Stomach (tissue), 9 donors: ENCODE measurements around the gene ABLIM2. TPM values are rescaled to one million over a fixed set of nuclear protein-coding genes. Genes with fewer than 3 reads are reported as not detected.
A peak's percentile ranks its signal among the peaks of the same experiment; 100 is the strongest.

Source experiments
- DNase-seq, 2 donors: peaks; one replicate each; pipeline versions ENCODE4 v3.0.0 to v3.0.0-alpha.2; 2013 to 2019
- H3K27ac ChIP-seq, 5 donors: fragments of 200-600 bp in 4 of 5; sonication (generic) in 4 of 5; one replicate each; pipeline ENCODE4 v1.5.1; 2013 to 2019; ENCODE audit warnings: mild to moderate bottlenecking in 1 of 5, moderate library complexity in 1 of 5
- H3K27me3 ChIP-seq, 3 donors: fragments of 200-600 bp; sonication (generic); one replicate each; pipeline ENCODE4 v1.5.1; 2017 to 2019; ENCODE audit warnings: mixed run types in 1 of 3
- H3K36me3 ChIP-seq, 4 donors: fragments of 200-600 bp; sonication (generic); 1 replicate in 3 of 4; 2 replicates in 1 of 4; pipeline ENCODE4 v1.5.1; 2016 to 2019
- H3K4me1 ChIP-seq, 4 donors: fragments of 200-600 bp; sonication (generic); one replicate each; pipeline ENCODE4 v1.5.1; 2016 to 2019
- H3K4me3 ChIP-seq, 4 donors: fragments of 200-600 bp; sonication (generic) in 3 of 4; one replicate each; pipeline ENCODE4 v1.5.1; 2016 to 2019; ENCODE audit warnings: mild to moderate bottlenecking in 1 of 4
- H3K9me3 ChIP-seq, 4 donors: fragments of 200-600 bp; sonication (generic); one replicate each; pipeline ENCODE4 v1.5.1; 2016 to 2019
- CTCF ChIP-seq, 7 experiments: fragments of 450-650 bp in 4 of 7; fragments of 200-600 bp in 3 of 7; sonication (generic) in 3 of 7; IDR thresholded peaks; one replicate each; pipeline ENCODE4 v1.5.1; 2016 to 2019; ENCODE audit warnings: antibody characterized with exemption in 7 of 7, control low read depth in 2 of 7, mild to moderate bottlenecking in 1 of 7
- EP300 ChIP-seq: sonication (generic); formaldehyde crosslinking; IDR thresholded peaks from one replicate; pipeline ENCODE4 v1.6.1; 2017; ENCODE audit warnings: antibody characterized with exemption
- POLR2A ChIP-seq, 4 donors: fragments of 450-650 bp; IDR thresholded peaks; one replicate each; pipeline ENCODE4 v1.6.1; 2016; ENCODE audit warnings: antibody characterized with exemption in 4 of 4, control low read depth in 2 of 4, mild to moderate bottlenecking in 1 of 4, moderate library complexity in 1 of 4
- POLR2AphosphoS5 ChIP-seq, 3 donors: sonication (generic); formaldehyde crosslinking; IDR thresholded peaks; one replicate each; pipeline ENCODE4 v1.6.1; 2016; ENCODE audit warnings: antibody characterized with exemption in 3 of 3
- WGBS, 5 donors: extraction: QIAGEN DNeasy Blood & Tissue Kit in 3 of 5; methylation state at CpG; one replicate each; pipeline versions ENCODE4 v1.1.5 to v1.1.7; 2013 to 2018; 5-methylcytosine and 5-hydroxymethylcytosine counted together
- intact Hi-C: fragments of 100-400 bp; cut with DNase I; formaldehyde crosslinking; loops from one replicate; pipeline ENCODE4 v1.15.1; 2023; ENCODE audit warnings: low total_unique reads
- polyA plus RNA-seq, 3 donors: library from polyadenylated mRNA; stranded (reverse); fragments of 200-250 nt; gene quantifications; one replicate each; pipeline ENCODE4 v1.2.3, GENCODE V29; 2013
- total RNA-seq, 5 donors: library from RNA; depleted of rRNA; stranded (reverse); fragments of >200 nt; gene quantifications; one replicate each; pipeline versions ENCODE4 v1.1.0 to v1.2.3, GENCODE V29; 2014 to 2016
- donor health status: healthy with polysubstance abuse.
- donor health status: Bipolar disorder and iron deficiency.
- donor health status: healthy.

ABLIM2 gene
- total and polyA plus RNA-seq, 8 donors: 2.3 to 28.0 (median 5.5) TPM

DNA sequence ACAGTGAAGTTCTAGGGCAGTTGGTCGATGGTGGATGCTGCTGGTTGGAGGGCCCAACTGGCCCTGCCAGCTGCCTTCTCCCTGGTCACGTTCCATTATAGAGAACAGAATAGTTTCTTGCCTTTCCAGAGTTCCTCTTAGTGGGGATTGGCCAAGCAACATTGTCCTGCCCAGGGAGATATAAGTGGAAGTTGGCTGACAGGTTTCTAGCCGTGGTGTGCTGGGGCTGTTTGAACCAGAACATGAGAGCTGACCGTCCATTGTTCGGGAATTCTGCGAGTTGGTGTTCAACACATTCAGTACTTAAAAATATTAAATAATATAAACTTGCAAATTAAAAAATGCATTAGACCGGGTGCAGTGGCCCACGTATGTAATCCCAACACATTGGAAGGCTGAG lies 215.4 kb downstream of the ABLIM2 start:
- Histone ChIP-seq H3K36me3 (no peaks in the 10 kb centered on the region), H3K9me3 (no peaks in the 10 kb centered on the region), H3K4me1 (peaks cover 6 to 15% (median 12%) of the 10 kb centered on the region in 4 donors), H3K4me3 (no peak overlapping the region), H3K27me3 (peaks cover 0 to 8% (median 6%) of the 10 kb centered on the region in 3 donors), H3K27ac (no peak overlapping the region)
- TF ChIP-seq EP300: no peak
- no peak for TF ChIP-seq CTCF (IDR thresholded peaks at IDR 0.05)
- no peak for TF ChIP-seq POLR2AphosphoS5 (IDR thresholded peaks at IDR 0.05)
- no peak for TF ChIP-seq POLR2A (IDR thresholded peaks at IDR 0.05)
- intact Hi-C loops: no loop called here
- 83 to 91% (median 88%) methylated on average over 8 of the region's 8 CpGs for WGBS, 5 donors
- no peak for DNase-seq

- Histone ChIP-seq H3K4me3 (no peak overlapping the region), H3K9me3 (no peaks in the 10 kb centered on the region), H3K27ac (no peak overlapping the region), H3K27me3 (peaks cover 0 to 8% (median 6%) of the 10 kb centered on the region in 3 donors), H3K4me1 (peaks cover 12 to 25% (median 19%) of the 10 kb centered on the region in 4 donors), H3K36me3 (no peaks in the 10 kb centered on the region)
- DNase-seq: no peak
- 87 to 95% (median 88%) methylated on average over 4 of the region's 4 CpGs for WGBS, 5 donors
- intact Hi-C loops: no loop called here
- TF ChIP-seq EP300: no peak
Observed at GRCh38 chr4:7941965-7942496, 216.6 kb downstream of the ABLIM2 start.

- Histone ChIP-seq H3K4me1 (peaks cover 12 to 30% (median 19%) of the 10 kb centered on the region in 4 donors), H3K4me3 (no peak overlapping the region), H3K27ac (no peak overlapping the region), H3K27me3 (peaks cover 0 to 8% (median 6%) of the 10 kb centered on the region in 3 donors), H3K36me3 (no peaks in the 10 kb centered on the region), H3K9me3 (no peaks in the 10 kb centered on the region)
- no peak for DNase-seq
- no peak for TF ChIP-seq POLR2AphosphoS5 (IDR thresholded peaks at IDR 0.05)
- TF ChIP-seq CTCF (IDR thresholded peaks at IDR 0.05): no peak
- TF ChIP-seq POLR2A (IDR thresholded peaks at IDR 0.05): no peak
- TF ChIP-seq EP300: no peak
- intact Hi-C loops: no loop called here
- WGBS, 5 donors: 70 to 77% (median 75%) methylated on average over 11 of the region's 11 CpGs
Observed at GRCh38 chr4:7941111-7941964, 217.3 kb downstream of the ABLIM2 start.

DNA sequence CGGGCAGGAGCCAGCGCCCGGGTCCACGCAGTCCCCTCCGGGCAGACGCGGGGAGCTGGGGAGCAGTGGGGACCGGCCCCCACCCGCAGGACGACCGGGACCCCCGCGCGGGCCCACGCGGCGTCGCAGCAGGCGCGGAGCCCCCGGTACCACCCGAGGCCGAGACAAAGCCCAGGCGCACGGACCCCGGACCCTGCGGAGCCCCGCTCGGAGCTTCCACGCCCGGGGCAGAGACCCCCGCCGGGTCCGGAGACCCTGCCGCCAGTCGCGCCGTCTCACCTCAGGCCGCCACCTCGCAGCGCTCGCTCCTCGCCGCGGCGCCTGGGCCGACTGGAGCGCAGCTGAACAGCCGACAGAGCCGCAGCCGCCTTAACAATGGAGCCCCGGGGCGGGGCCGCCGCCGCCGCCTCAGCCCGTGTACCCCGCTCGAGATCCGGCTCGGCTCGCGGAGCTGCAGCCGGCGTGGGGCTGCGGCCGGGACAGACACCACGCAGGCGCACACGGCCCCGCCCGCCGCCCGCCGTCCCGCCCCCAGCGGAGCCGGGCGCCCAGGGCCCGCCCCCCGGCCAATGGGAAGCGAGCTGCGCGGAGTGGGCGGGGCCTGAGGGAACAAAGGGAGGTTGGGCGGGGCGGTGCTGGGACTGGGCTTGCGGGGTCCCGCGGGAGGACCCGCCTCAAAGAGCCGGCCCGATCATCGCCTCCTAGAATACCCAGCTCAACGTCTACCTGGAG lies 219.1 kb downstream of the ABLIM2 start, which contains the start of gene AFAP1:
Gene AFAP1, minus strand, starts transcription at position 485 of the 732 bp plus-strand sequence. CDS start 67,783 bp downstream, outside the sequence.
- Histone ChIP-seq H3K36me3 (no peaks in the 10 kb centered on the region), H3K4me3 (peak within 1 kb of the TSS; percentile 56 to 94 (median 82)), H3K4me1 (peaks cover 12 to 37% (median 24%) of the 10 kb centered on the region in 4 donors), H3K27me3 (peaks cover 0 to 8% (median 6%) of the 10 kb centered on the region in 3 donors), H3K27ac (peak within 1 kb of the TSS; percentile 88 to 96 (median 93)), H3K9me3 (no peaks in the 10 kb centered on the region)
- intact Hi-C loops: no loop called here
- 0 to 1% (median 1%) methylated on average over 4 to 96 of the region's 96 CpGs for WGBS, 5 donors
- DNase-seq: peak; percentile 89 to 97
- no peak for TF ChIP-seq EP300
- TF ChIP-seq CTCF (IDR thresholded peaks at IDR 0.05): no peak
- no peak for TF ChIP-seq POLR2A (IDR thresholded peaks at IDR 0.05)
- TF ChIP-seq POLR2AphosphoS5 (IDR thresholded peaks at IDR 0.05): peak; percentile 47 to 84 (median 79)
